Naive thymus-derived CD4-positive, alpha-beta T cell (primary cell): ENCODE data around the gene DNAJC11. TPM values are rescaled to one million over a fixed set of nuclear protein-coding genes. Genes with fewer than 3 reads are reported as not detected.

ENCODE experiments used
- ATAC-seq: fragments of 150-1000 bp; cut with Tn5 transposase; 2 replicates; pipeline ENCODE4 v1.10.0; 2021; ENCODE audit warnings: mild to moderate bottlenecking, moderate library complexity
- CTCF ChIA-PET: fragments of 350-600 bp; sonication (Branson Sonifier 250); formaldehyde crosslinking; loops from one replicate; lab custom pipeline; 2021; ENCODE audit warnings: antibody characterized with exemption; lab: Charles Lee
- POLR2A ChIA-PET: fragments of 350-600 bp; sonication (Branson Sonifier 250); formaldehyde crosslinking; loops from one replicate; lab custom pipeline; 2021; ENCODE audit warnings: antibody characterized with exemption, inconsistent platforms; lab: Charles Lee
- DNase-seq, 9 donors: peaks; one replicate each; pipeline versions ENCODE4 v3.0.0 to v3.0.0-alpha.2; 2020 to 2022; ENCODE audit warnings: mixed read lengths in 1 of 9
- H3K27ac ChIP-seq: one replicate; pipeline ENCODE4 v1.7.0; 2013; ENCODE audit warnings: mild to moderate bottlenecking, low read depth, low read length, moderate library complexity
- H3K27me3 ChIP-seq, 2 donors: one replicate each; pipeline ENCODE4 v1.7.0; 2013; ENCODE audit warnings: low read length in 2 of 2, mild to moderate bottlenecking in 2 of 2, moderate library complexity in 2 of 2; ENCODE audit not compliant: control insufficient read depth in 2 of 2, insufficient read depth in 2 of 2
- H3K36me3 ChIP-seq, 3 experiments: 1 replicate in 2 of 3; 2 replicates in 1 of 3; pipeline ENCODE4 v1.7.0; 2013; ENCODE audit warnings: low read length in 3 of 3, mild to moderate bottlenecking in 3 of 3, moderate library complexity in 1 of 3; ENCODE audit not compliant: insufficient read depth in 3 of 3, control insufficient read depth in 2 of 3
- H3K4me1 ChIP-seq, 2 donors: one replicate each; pipeline ENCODE4 v1.7.0; 2013; ENCODE audit warnings: low read length in 2 of 2, mild to moderate bottlenecking in 2 of 2, moderate library complexity in 1 of 2; ENCODE audit not compliant: control insufficient read depth in 2 of 2, insufficient read depth in 2 of 2
- H3K4me3 ChIP-seq: 2 replicates; pipeline ENCODE4 v1.7.0; 2013; ENCODE audit warnings: mild to moderate bottlenecking, low read length
- H3K9me3 ChIP-seq, 3 experiments: 1 replicate in 2 of 3; 2 replicates in 1 of 3; pipeline ENCODE4 v1.7.0; 2013; ENCODE audit warnings: low read length in 3 of 3; ENCODE audit not compliant: control insufficient read depth in 2 of 3
- H3K27ac Mint-ChIP-seq, 9 donors: one replicate each; pipeline ENCODE4 v1.8.0; 2020 to 2022; ENCODE audit warnings: mixed read lengths in 9 of 9, mild to moderate bottlenecking in 8 of 9, moderate library complexity in 5 of 9, inconsistent platforms in 2 of 9
- H3K27me3 Mint-ChIP-seq, 5 donors: one replicate each; pipeline ENCODE4 v1.8.0; 2021 to 2022; ENCODE audit warnings: mixed read lengths in 5 of 5, mild to moderate bottlenecking in 1 of 5
- H3K36me3 Mint-ChIP-seq, 5 donors: one replicate each; pipeline ENCODE4 v1.8.0; 2020 to 2022; ENCODE audit warnings: mixed read lengths in 5 of 5, mild to moderate bottlenecking in 3 of 5, inconsistent platforms in 1 of 5
- H3K4me1 Mint-ChIP-seq, 7 donors: one replicate each; pipeline ENCODE4 v1.8.0; 2020 to 2022; ENCODE audit warnings: mixed read lengths in 7 of 7, mild to moderate bottlenecking in 3 of 7, inconsistent platforms in 1 of 7
- H3K4me3 Mint-ChIP-seq, 10 donors: one replicate each; pipeline ENCODE4 v1.8.0; 2020 to 2022; ENCODE audit warnings: mild to moderate bottlenecking in 10 of 10, mixed read lengths in 10 of 10, moderate library complexity in 6 of 10, inconsistent platforms in 2 of 10
- H3K9me3 Mint-ChIP-seq, 11 donors: one replicate each; pipeline ENCODE4 v1.8.0; 2020 to 2022; ENCODE audit warnings: mixed read lengths in 11 of 11, mild to moderate bottlenecking in 4 of 11, inconsistent platforms in 1 of 11, moderate library complexity in 1 of 11
- intact Hi-C, 2 donors: fragments of 100-400 bp; cut with micrococcal nuclease; formaldehyde crosslinking; loops; one replicate each; pipeline ENCODE4 v1.15.1; 2023
- polyA plus RNA-seq, 2 donors: library from polyadenylated mRNA; unstranded; fragments of 300-500 nt; fragmentation: Illumina TruSeq; gene quantifications; one replicate each; pipeline ENCODE4 v1.2.3, GENCODE V29; 2021
- total RNA-seq, 6 experiments: library from RNA in 5 of 6; stranded (reverse) in 5 of 6; gene quantifications; 1 replicate in 5 of 6; 2 replicates in 1 of 6; pipeline ENCODE4 v1.2.3 and lab custom pipeline; 2021 to 2026

DNAJC11 gene
- total and polyA plus RNA-seq, 7 experiments from 2014 or later: 19.2 to 49.7 (median 42.9) TPM

GRCh38 chr1:6594977-6595740 lies 106.5 kb downstream of the DNAJC11 start:
- Histone ChIP-seq H3K27me3 (no peaks in the 10 kb centered on the region), H3K4me1 (peaks cover 24 to 29% of the 10 kb centered on the region in 2 donors), H3K36me3 (peaks cover 0 to 71% (median 16%) of the 10 kb centered on the region in 3 experiments), H3K9me3 (no peaks in the 10 kb centered on the region), H3K27ac (no peak overlapping the region), H3K4me3 (no peak overlapping the region)
- intact Hi-C loops: no loop called here
- H3K9me3 Mint-ChIP-seq: no peaks in the 10 kb centered on the region
- ChIA-PET POLR2A (no interaction called here), CTCF (interaction anchor here (0.6 kb wide), 1 partner anchor 32 kb away, joined by 4 read pairs; no protein-coding TSS in a partner anchor)
- no peaks in the 10 kb centered on the region for H3K27me3 Mint-ChIP-seq
- ATAC-seq: no peak
- H3K36me3 Mint-ChIP-seq: peaks cover 0 to 24% (median 5%) of the 10 kb centered on the region in 5 donors
- peak overlapping the region in 2 of 10 donors; percentile 34 to 66 for H3K4me3 Mint-ChIP-seq
- peaks cover 6 to 78% (median 51%) of the 10 kb centered on the region in 7 donors for H3K4me1 Mint-ChIP-seq
- no peak for DNase-seq
- H3K27ac Mint-ChIP-seq: peak overlapping the region in 1 of 9 donors; percentile 57

GRCh38 chr1:6593810-6594209 lies 107.8 kb downstream of the DNAJC11 start:
- POLR2A ChIA-PET: interaction anchor here (0.8 to 1.3 kb wide), 3 partner anchors 8 to 11 kb away, joined by 3 read pairs; partner anchors contain the start of gene KLHL21
- CTCF ChIA-PET: interaction anchor here (0.6 kb wide), 1 partner anchor 173 kb away, joined by 3 read pairs; no protein-coding TSS in a partner anchor
- Mint-ChIP-seq H3K36me3 (peaks cover 0 to 27% (median 5%) of the 10 kb centered on the region in 5 donors), H3K4me1 (peaks cover 0 to 68% (median 41%) of the 10 kb centered on the region in 7 donors), H3K9me3 (no peaks in the 10 kb centered on the region), H3K4me3 (no peak overlapping the region), H3K27me3 (no peaks in the 10 kb centered on the region), H3K27ac (peak overlapping the region in 2 of 9 donors; percentile 10 to 14)
- H3K27ac ChIP-seq: no peak overlapping the region
- DNase-seq (no peak), ATAC-seq (no peak)
- intact Hi-C loops: no loop called here
- H3K36me3 ChIP-seq: peaks cover 0 to 85% (median 14%) of the 10 kb centered on the region in 3 experiments
- H3K4me1 ChIP-seq: peaks cover 16 to 20% of the 10 kb centered on the region in 2 donors
- H3K27me3 ChIP-seq: no peaks in the 10 kb centered on the region
- no peaks in the 10 kb centered on the region for H3K9me3 ChIP-seq
- H3K4me3 ChIP-seq: no peak overlapping the region

GRCh38 chr1:6592865-6593593 lies 108.6 kb downstream of the DNAJC11 start:
- POLR2A ChIA-PET: interaction anchor here (0.8 to 1.3 kb wide), 3 partner anchors 9 to 12 kb away, joined by 3 read pairs; partner anchors contain the start of gene KLHL21
- Histone ChIP-seq H3K27ac (no peak overlapping the region), H3K9me3 (no peaks in the 10 kb centered on the region), H3K36me3 (peaks cover 0 to 90% (median 11%) of the 10 kb centered on the region in 3 experiments), H3K4me1 (peaks cover 12 to 19% of the 10 kb centered on the region in 2 donors), H3K4me3 (no peak overlapping the region), H3K27me3 (no peaks in the 10 kb centered on the region)
- peak overlapping the region in 1 of 9 donors; percentile 58 for H3K27ac Mint-ChIP-seq
- no peak for ATAC-seq
- no peaks in the 10 kb centered on the region for H3K9me3 Mint-ChIP-seq
- H3K4me3 Mint-ChIP-seq: no peak overlapping the region
- H3K27me3 Mint-ChIP-seq: no peaks in the 10 kb centered on the region
- no peak for DNase-seq
- intact Hi-C loops: no loop called here
- H3K4me1 Mint-ChIP-seq: peaks cover 0 to 67% (median 39%) of the 10 kb centered on the region in 7 donors
- CTCF ChIA-PET: interaction anchor here (1.0 to 1.1 kb wide), 2 partner anchors 38 to 62 kb away, joined by 3 to 5 read pairs; partner anchors contain the start of gene TAS1R1
- peaks cover 0 to 24% (median 5%) of the 10 kb centered on the region in 5 donors for H3K36me3 Mint-ChIP-seq

- H3K36me3 Mint-ChIP-seq: peaks cover 0 to 18% (median 5%) of the 10 kb centered on the region in 5 donors
- DNase-seq (no peak), ATAC-seq (no peak)
- ChIA-PET CTCF (interaction anchor here (1.0 to 1.1 kb wide), 2 partner anchors 37 to 62 kb away, joined by 3 to 5 read pairs; partner anchors contain the start of gene TAS1R1), POLR2A (interaction anchor here (0.7 to 1.9 kb wide), 3 partner anchors 8 to 12 kb away, joined by 3 to 10 read pairs (median 4); partner anchors contain the start of genes KLHL21 and ZBTB48)
- no peaks in the 10 kb centered on the region for H3K9me3 Mint-ChIP-seq
- peak overlapping the region in 1 of 9 donors; percentile 24 for H3K27ac Mint-ChIP-seq
- no peaks in the 10 kb centered on the region for H3K27me3 ChIP-seq
- peaks cover 8 to 13% of the 10 kb centered on the region in 2 donors for H3K4me1 ChIP-seq
- peak overlapping the region; percentile 2 for H3K27ac ChIP-seq
- no peaks in the 10 kb centered on the region for H3K9me3 ChIP-seq
- H3K4me3 ChIP-seq: no peak overlapping the region
- H3K36me3 ChIP-seq: peaks cover 0 to 89% (median 5%) of the 10 kb centered on the region in 3 experiments
- intact Hi-C loops: no loop called here
- H3K4me1 Mint-ChIP-seq: peaks cover 0 to 67% (median 44%) of the 10 kb centered on the region in 7 donors
- no peak overlapping the region for H3K4me3 Mint-ChIP-seq
- H3K27me3 Mint-ChIP-seq: no peaks in the 10 kb centered on the region
Measured at GRCh38 chr1:6592441-6592840, 109.2 kb downstream of the DNAJC11 start.

GRCh38 chr1:6591644-6592043 lies 110.0 kb downstream of the DNAJC11 start:
- Histone ChIP-seq H3K9me3 (no peaks in the 10 kb centered on the region), H3K4me3 (no peak overlapping the region), H3K4me1 (peaks cover 7 to 8% of the 10 kb centered on the region in 2 donors), H3K36me3 (peaks cover 0 to 81% (median 0%) of the 10 kb centered on the region in 3 experiments), H3K27me3 (no peaks in the 10 kb centered on the region), H3K27ac (peak overlapping the region; percentile 44)
- CTCF ChIA-PET: interaction anchor here (1.0 kb wide), 2 partner anchors 43 to 63 kb away, joined by 3 read pairs; no protein-coding TSS in a partner anchor
- H3K27ac Mint-ChIP-seq: peak overlapping the region in 4 of 9 donors; percentile 14 to 84 (median 48)
- H3K36me3 Mint-ChIP-seq: peaks cover 0 to 17% (median 5%) of the 10 kb centered on the region in 5 donors
- no peaks in the 10 kb centered on the region for H3K9me3 Mint-ChIP-seq
- H3K27me3 Mint-ChIP-seq: no peaks in the 10 kb centered on the region
- no peak for DNase-seq
- POLR2A ChIA-PET: interaction anchor here (1.2 to 1.9 kb wide), 3 partner anchors 8 to 12 kb away, joined by 3 to 10 read pairs (median 4); partner anchors contain the start of gene KLHL21
- peaks cover 0 to 61% (median 47%) of the 10 kb centered on the region in 7 donors for H3K4me1 Mint-ChIP-seq
- intact Hi-C loops: no loop called here
- ATAC-seq: no peak
- H3K4me3 Mint-ChIP-seq: peak overlapping the region in 2 of 10 donors; percentile 53 to 58

- Mint-ChIP-seq H3K4me1 (peaks cover 0 to 57% (median 43%) of the 10 kb centered on the region in 7 donors), H3K9me3 (no peaks in the 10 kb centered on the region), H3K27ac (peak overlapping the region in 6 of 9 donors; percentile 53 to 84 (median 67)), H3K27me3 (no peaks in the 10 kb centered on the region), H3K4me3 (peak overlapping the region in 3 of 10 donors; percentile 44 to 58 (median 53)), H3K36me3 (peaks cover 0 to 17% (median 5%) of the 10 kb centered on the region in 5 donors)
- H3K27ac ChIP-seq: peak overlapping the region; percentile 44
- ChIA-PET CTCF (interaction anchor here (1.0 kb wide), 1 partner anchor 43 kb away, joined by 3 read pairs; no protein-coding TSS in a partner anchor), POLR2A (interaction anchor here (1.2 to 1.9 kb wide), 3 partner anchors 9 to 12 kb away, joined by 3 to 10 read pairs (median 4); partner anchors contain the start of gene KLHL21)
- no peak overlapping the region for H3K4me3 ChIP-seq
- intact Hi-C loops: no loop called here
- peaks cover 3 to 8% of the 10 kb centered on the region in 2 donors for H3K4me1 ChIP-seq
- ATAC-seq (peak; percentile 66), DNase-seq (no peak)
- peaks cover 0 to 77% (median 0%) of the 10 kb centered on the region in 3 experiments for H3K36me3 ChIP-seq
- no peaks in the 10 kb centered on the region for H3K9me3 ChIP-seq
- no peaks in the 10 kb centered on the region for H3K27me3 ChIP-seq
Measured at GRCh38 chr1:6591222-6591621, 110.4 kb downstream of the DNAJC11 start.
